Fibroblast of lung (primary cell): ENCODE measurements around the gene PLEKHA6. TPM values are rescaled to one million over a fixed set of nuclear protein-coding genes. Genes with fewer than 3 reads are reported as not detected.

Experiments
- DNase-seq, 2 donors: peaks; one replicate each; pipeline versions ENCODE4 v3.0.0 to v3.0.0-alpha.2; 2010; ENCODE audit warnings: low read depth in 2 of 2
- H2AFZ ChIP-seq: 2 replicates; pipeline ENCODE4 v1.5.1; 2012; ENCODE audit warnings: low read length, control low read depth, inconsistent platforms
- H3K27ac ChIP-seq: 2 replicates; pipeline ENCODE4 v1.5.1; 2011; ENCODE audit warnings: low read length, control low read depth; ENCODE audit not compliant: insufficient read depth
- H3K27me3 ChIP-seq: 2 replicates; pipeline ENCODE4 v1.5.1; 2011; ENCODE audit warnings: mild to moderate bottlenecking, low read length; ENCODE audit not compliant: control insufficient read depth, insufficient read depth
- H3K36me3 ChIP-seq: 2 replicates; pipeline ENCODE4 v1.5.1; 2011; ENCODE audit warnings: low read length; ENCODE audit not compliant: control insufficient read depth, insufficient read depth
- H3K4me1 ChIP-seq: 2 replicates; pipeline ENCODE4 v1.5.1; 2011; ENCODE audit warnings: low read length; ENCODE audit not compliant: control insufficient read depth, insufficient read depth; ENCODE audit errors: extremely low read depth
- H3K4me2 ChIP-seq: 2 replicates; pipeline ENCODE4 v1.5.1; 2011; ENCODE audit warnings: low read length, control low read depth; ENCODE audit not compliant: insufficient read depth; ENCODE audit errors: extremely low read depth
- H3K4me3 ChIP-seq, 4 experiments: fragments of 200-600 bp in 1 of 4; sonication (generic) in 1 of 4; replicated peaks in 1 of 4; 2 replicates each; pipeline ENCODE4 v1.5.1; 2011 to 2016; ENCODE audit warnings: low read length in 4 of 4, low read depth in 3 of 4, mild to moderate bottlenecking in 3 of 4, control low read depth in 2 of 4, inconsistent platforms in 1 of 4, mixed read lengths in 1 of 4; ENCODE audit not compliant: insufficient read depth in 1 of 4; ENCODE audit errors: control extremely low read depth in 1 of 4
- H3K79me2 ChIP-seq: 2 replicates; pipeline ENCODE4 v1.5.1; 2012; ENCODE audit warnings: mild to moderate bottlenecking, low read length, inconsistent platforms; ENCODE audit not compliant: control insufficient read depth, insufficient read depth
- H3K9ac ChIP-seq: 2 replicates; pipeline ENCODE4 v1.5.1; 2011; ENCODE audit warnings: mild to moderate bottlenecking, low read length, control low read depth; ENCODE audit not compliant: insufficient read depth
- H3K9me3 ChIP-seq: 2 replicates; pipeline ENCODE4 v1.5.1; 2012; ENCODE audit warnings: low read depth, low read length; ENCODE audit not compliant: control insufficient read depth, insufficient read depth
- H4K20me1 ChIP-seq: 2 replicates; pipeline ENCODE4 v1.5.1; 2011; ENCODE audit warnings: low read length; ENCODE audit not compliant: control insufficient read depth, insufficient read depth; ENCODE audit errors: extremely low read depth
- CTCF ChIP-seq, 2 donors: IDR thresholded peaks in 1 of 2; conservative IDR thresholded peaks in 1 of 2; 1 replicate in 1 of 2; 2 replicates in 1 of 2; pipeline ENCODE4 v1.5.1; 2011 to 2012; ENCODE audit warnings: low read length in 2 of 2, control low read depth in 1 of 2, inconsistent platforms in 1 of 2, low read depth in 1 of 2, mild to moderate bottlenecking in 1 of 2
- EZH2 ChIP-seq: IDR thresholded peaks from 2 replicates; pipeline ENCODE4 v1.5.1; 2012; ENCODE audit warnings: low read length, control low read depth, mild to moderate bottlenecking; ENCODE audit errors: missing control alignments
- polyA plus RNA-seq, 2 donors: library from polyadenylated mRNA; depleted of rRNA in 1 of 2; stranded (reverse) in 1 of 2; unstranded in 1 of 2; fragments of >200 nt; gene quantifications; 2 replicates each; pipeline ENCODE4 v1.2.1, GENCODE V29; 2011 to 2012; ENCODE audit warnings: missing spikeins in 1 of 2
- total RNA-seq: library from RNA; depleted of rRNA; stranded (reverse); fragments of >200 nt; gene quantifications from 2 replicates; pipeline ENCODE4 v1.2.1, GENCODE V29; 2014

Gene PLEKHA6
- total and polyA plus RNA-seq, 2 donors (not counting 1 experiment from before 2014, with no cell fraction given), result 3.8 to 4.3 TPM

- TF ChIP-seq CTCF (conservative IDR thresholded peaks at IDR 0.05 in 1 of 2, IDR thresholded peaks at IDR 0.05 in 1 of 2; ENCODE audit: low read depth in 1 of 2, low read length in 2 of 2) (no peak), EZH2 (no peak)
- Histone ChIP-seq H3K79me2 (no peaks in the 10 kb centered on the region), H3K4me1 (peaks cover 42% of the 10 kb centered on the region), H3K9ac (no peak overlapping the region), H3K4me2 (no peak overlapping the region), H3K4me3 (no peak overlapping the region), H2AFZ (no peak overlapping the region), H3K36me3 (no peaks in the 10 kb centered on the region), H3K9me3 (no peaks in the 10 kb centered on the region), H4K20me1 (no peaks in the 10 kb centered on the region), H3K27me3 (no peaks in the 10 kb centered on the region), H3K27ac (no peak overlapping the region)
- DNase-seq, result no peak
Measured at GRCh38 chr1:204322339-204322868, 37.3 kb downstream of the PLEKHA6 start.

DNA sequence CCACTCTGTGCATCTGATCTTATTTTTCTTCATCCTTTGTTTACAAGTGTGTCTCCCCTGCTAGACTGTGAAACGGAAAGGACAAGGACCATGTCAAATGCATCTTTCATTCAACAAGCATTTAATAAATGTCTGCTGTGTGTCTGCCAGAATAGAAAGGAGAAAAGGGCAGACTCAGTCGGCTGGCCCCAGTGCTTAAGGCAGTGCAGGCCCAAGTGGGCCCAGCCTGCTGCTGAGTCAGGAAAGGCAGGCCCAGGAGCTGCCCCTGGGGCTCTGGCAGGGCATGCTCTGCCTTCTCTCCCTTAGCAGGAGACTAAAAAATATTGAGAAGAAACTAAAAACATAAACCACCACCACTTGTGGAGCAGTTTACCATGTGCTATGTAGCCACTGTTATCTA, 38.1 kb downstream of the PLEKHA6 start:
- TF ChIP-seq CTCF (conservative IDR thresholded peaks at IDR 0.05 in 1 of 2, IDR thresholded peaks at IDR 0.05 in 1 of 2; ENCODE audit: low read depth in 1 of 2, low read length in 2 of 2) (no peak), EZH2 (no peak)
- Histone ChIP-seq H3K27ac (no peak overlapping the region), H3K4me3 (no peak overlapping the region), H3K4me1 (peaks cover 42% of the 10 kb centered on the region), H3K4me2 (no peak overlapping the region), H3K9ac (no peak overlapping the region), H3K36me3 (no peaks in the 10 kb centered on the region), H4K20me1 (no peaks in the 10 kb centered on the region), H2AFZ (no peak overlapping the region), H3K9me3 (no peaks in the 10 kb centered on the region), H3K79me2 (no peaks in the 10 kb centered on the region), H3K27me3 (no peaks in the 10 kb centered on the region)
- DNase-seq, result peak; percentile 38 to 43

- Histone ChIP-seq H3K36me3 (no peaks in the 10 kb centered on the region), H3K4me2 (no peak overlapping the region), H3K9ac (no peak overlapping the region), H3K79me2 (no peaks in the 10 kb centered on the region), H3K27me3 (no peaks in the 10 kb centered on the region), H3K27ac (no peak overlapping the region), H3K4me3 (no peak overlapping the region), H3K9me3 (no peaks in the 10 kb centered on the region), H2AFZ (no peak overlapping the region), H4K20me1 (no peaks in the 10 kb centered on the region), H3K4me1 (peaks cover 42% of the 10 kb centered on the region)
- no peak for TF ChIP-seq CTCF (conservative IDR thresholded peaks at IDR 0.05 in 1 of 2, IDR thresholded peaks at IDR 0.05 in 1 of 2; ENCODE audit: low read depth in 1 of 2, low read length in 2 of 2)
- TF ChIP-seq EZH2, result no peak
- DNase-seq, result no peak
Measured at GRCh38 chr1:204321051-204321450, 38.7 kb downstream of the PLEKHA6 start.
